BLaER1 treated with 17β-estradiol and CSF1 and Interleukin-3, amounts not matched to agents 10 nM and 100 nM (cell line): Measurements from ENCODE around the gene MAP6.

ENCODE experiments used
- H3K27ac ChIP-seq, 11 experiments: shearing (Covaris generic); formaldehyde crosslinking; 2 replicates each; pipeline ENCODE4 v1.8.1; 2022
- H3K27me3 ChIP-seq, 11 experiments: shearing (Covaris generic); formaldehyde crosslinking; 2 replicates each; pipeline ENCODE4 v1.8.1; 2022
- H3K36me3 ChIP-seq, 11 experiments: shearing (Covaris generic); formaldehyde crosslinking; 2 replicates each; pipeline ENCODE4 v1.8.1; 2022
- H3K4me1 ChIP-seq, 10 experiments: shearing (Covaris generic); formaldehyde crosslinking; 2 replicates each; pipeline ENCODE4 v1.8.1; 2022
- H3K4me2 ChIP-seq, 11 experiments: shearing (Covaris generic); formaldehyde crosslinking; 2 replicates each; pipeline ENCODE4 v1.8.1; 2022
- H3K4me3 ChIP-seq, 10 experiments: shearing (Covaris generic); formaldehyde crosslinking; 2 replicates each; pipeline ENCODE4 v1.8.1; 2022
- H3K9ac ChIP-seq, 11 experiments: shearing (Covaris generic); formaldehyde crosslinking; 2 replicates each; pipeline ENCODE4 v1.8.1; 2022
- H3K9me3 ChIP-seq, 11 experiments: shearing (Covaris generic); formaldehyde crosslinking; replicated peaks in 1 of 11; 2 replicates each; pipeline ENCODE4 v1.8.1; 2022
- H4K20me1 ChIP-seq, 11 experiments: shearing (Covaris generic); formaldehyde crosslinking; 2 replicates each; pipeline ENCODE4 v1.8.1; 2022
- Cebpa-rat ChIP-seq, 11 experiments: shearing (Covaris generic); IDR thresholded peaks; 2 replicates each; pipeline ENCODE4 v1.8.1; 2022

MAP6 gene

GRCh38 chr11:75639762-75640181 is 29.1 kb downstream of the MAP6 start:
- peak overlapping the region in 6 of 11 experiments; percentile 4 to 47 (median 11); a peak in 5 of 22 replicates for H3K9ac ChIP-seq
- no peaks in the 10 kb centered on the region for H3K9me3 ChIP-seq
- no peak for TF ChIP-seq Cebpa-rat (IDR thresholded peaks at IDR 0.05)
- H3K36me3 ChIP-seq: no peaks in the 10 kb centered on the region
- no peaks in the 10 kb centered on the region for H3K27me3 ChIP-seq
- peak overlapping the region; percentile 48 to 84 (median 65) for H3K4me2 ChIP-seq
- H3K27ac ChIP-seq: peak overlapping the region in 8 of 11 experiments; percentile 31 to 59 (median 48); a peak in 16 of 22 replicates
- H3K4me1 ChIP-seq: peaks cover 23 to 49% (median 41%) of the 10 kb centered on the region in 10 experiments
- no peaks in the 10 kb centered on the region for H4K20me1 ChIP-seq
- H3K4me3 ChIP-seq: no peak overlapping the region

GRCh38 chr11:75637998-75638397 is 30.8 kb downstream of the MAP6 start:
- no peak for TF ChIP-seq Cebpa-rat (IDR thresholded peaks at IDR 0.05)
- H3K4me2 ChIP-seq: peak overlapping the region in 4 of 11 experiments; percentile 2 to 84 (median 64); a peak in 3 of 22 replicates

GRCh38 chr11:75635066-75635862 is 33.6 kb downstream of the MAP6 start:
- Histone ChIP-seq H3K4me1 (peaks cover 20 to 43% (median 37%) of the 10 kb centered on the region in 10 experiments), H3K9me3 (no peaks in the 10 kb centered on the region), H3K9ac (peak overlapping the region in 1 of 11 experiments; percentile 11; a peak in 2 of 22 replicates), H3K4me2 (peak overlapping the region in 10 of 11 experiments; percentile 3 to 68 (median 48); a peak in 16 of 22 replicates), H3K27me3 (no peaks in the 10 kb centered on the region), H3K27ac (peak overlapping the region in 2 of 11 experiments; percentile 5 to 10; a peak in 1 of 22 replicates), H3K36me3 (no peaks in the 10 kb centered on the region), H3K4me3 (no peak overlapping the region), H4K20me1 (no peaks in the 10 kb centered on the region)
- TF ChIP-seq Cebpa-rat (IDR thresholded peaks at IDR 0.05): no peak

More at GRCh38 chr11:75637998-75638397, 30.8 kb downstream of the MAP6 start:
- Histone ChIP-seq H3K36me3 (no peaks in the 10 kb centered on the region), H3K27ac (no peak overlapping the region), H4K20me1 (no peaks in the 10 kb centered on the region), H3K27me3 (no peaks in the 10 kb centered on the region), H3K4me1 (peaks cover 23 to 50% (median 42%) of the 10 kb centered on the region in 10 experiments), H3K9ac (no peak overlapping the region), H3K4me3 (no peak overlapping the region), H3K9me3 (no peaks in the 10 kb centered on the region)

GRCh38 chr11:75633409-75634066 is 35.3 kb downstream of the MAP6 start:
- no peak for TF ChIP-seq Cebpa-rat (IDR thresholded peaks at IDR 0.05)
- Histone ChIP-seq H3K4me2 (no peak overlapping the region), H3K4me1 (peaks cover 5 to 26% (median 19%) of the 10 kb centered on the region in 10 experiments), H3K27me3 (no peaks in the 10 kb centered on the region), H3K36me3 (no peaks in the 10 kb centered on the region), H3K9ac (no peak overlapping the region), H3K27ac (no peak overlapping the region), H4K20me1 (no peaks in the 10 kb centered on the region), H3K4me3 (no peak overlapping the region), H3K9me3 (no peaks in the 10 kb centered on the region)

- Histone ChIP-seq H3K9ac (no peak overlapping the region), H3K9me3 (no peaks in the 10 kb centered on the region), H3K4me2 (no peak overlapping the region), H3K27ac (no peak overlapping the region), H3K27me3 (no peaks in the 10 kb centered on the region), H3K36me3 (no peaks in the 10 kb centered on the region), H4K20me1 (no peaks in the 10 kb centered on the region), H3K4me1 (peaks cover 0 to 21% (median 15%) of the 10 kb centered on the region in 10 experiments; a peak in 17 of 20 replicates), H3K4me3 (no peak overlapping the region)
- TF ChIP-seq Cebpa-rat (IDR thresholded peaks at IDR 0.05): no peak
Measured at GRCh38 chr11:75632962-75633361, 35.9 kb downstream of the MAP6 start.

- TF ChIP-seq Cebpa-rat (IDR thresholded peaks at IDR 0.05): no peak
- Histone ChIP-seq H3K4me1 (peaks cover 0 to 21% (median 14%) of the 10 kb centered on the region in 10 experiments; a peak in 16 of 20 replicates), H3K9ac (no peak overlapping the region), H3K4me3 (no peak overlapping the region), H3K4me2 (no peak overlapping the region), H3K27ac (no peak overlapping the region), H3K36me3 (no peaks in the 10 kb centered on the region), H4K20me1 (no peaks in the 10 kb centered on the region), H3K27me3 (no peaks in the 10 kb centered on the region), H3K9me3 (no peaks in the 10 kb centered on the region)
Measured at GRCh38 chr11:75632450-75632849, 36.4 kb downstream of the MAP6 start.

GRCh38 chr11:75631086-75631730 is 37.6 kb downstream of the MAP6 start:
- Histone ChIP-seq H3K9me3 (no peaks in the 10 kb centered on the region), H3K4me1 (peaks cover 0 to 16% (median 14%) of the 10 kb centered on the region in 10 experiments; a peak in 16 of 20 replicates), H4K20me1 (no peaks in the 10 kb centered on the region), H3K9ac (no peak overlapping the region), H3K4me2 (no peak overlapping the region), H3K4me3 (no peak overlapping the region), H3K27me3 (no peaks in the 10 kb centered on the region), H3K27ac (no peak overlapping the region), H3K36me3 (no peaks in the 10 kb centered on the region)
- no peak for TF ChIP-seq Cebpa-rat (IDR thresholded peaks at IDR 0.05)

- no peaks in the 10 kb centered on the region for H3K9me3 ChIP-seq
- no peak overlapping the region for H3K9ac ChIP-seq
- no peaks in the 10 kb centered on the region; a peak in 1 of 22 replicates for H3K27me3 ChIP-seq
- no peak overlapping the region for H3K4me3 ChIP-seq
- no peaks in the 10 kb centered on the region for H4K20me1 ChIP-seq
- TF ChIP-seq Cebpa-rat (IDR thresholded peaks at IDR 0.05): no peak
- H3K27ac ChIP-seq: no peak overlapping the region
- H3K4me1 ChIP-seq: peaks cover 0 to 9% (median 0%) of the 10 kb centered on the region in 10 experiments; a peak in 4 of 20 replicates
- no peaks in the 10 kb centered on the region for H3K36me3 ChIP-seq
- no peak overlapping the region for H3K4me2 ChIP-seq
Measured at GRCh38 chr11:75627906-75628668, 40.8 kb downstream of the MAP6 start.
